Retina (tissue), 1 donor: Measurements from ENCODE around the gene VEGFC.

ENCODE experiments used
- DNase-seq: peaks from one replicate; pipeline ENCODE4 v3.0.0-alpha.2; 2016

The VEGFC gene

GRCh38 chr4:176671532-176671931 is 121.2 kb downstream of the VEGFC start:
- DNase-seq, result no peak

GRCh38 chr4:176668324-176668723 is 124.4 kb downstream of the VEGFC start:
- no peak for DNase-seq

DNA sequence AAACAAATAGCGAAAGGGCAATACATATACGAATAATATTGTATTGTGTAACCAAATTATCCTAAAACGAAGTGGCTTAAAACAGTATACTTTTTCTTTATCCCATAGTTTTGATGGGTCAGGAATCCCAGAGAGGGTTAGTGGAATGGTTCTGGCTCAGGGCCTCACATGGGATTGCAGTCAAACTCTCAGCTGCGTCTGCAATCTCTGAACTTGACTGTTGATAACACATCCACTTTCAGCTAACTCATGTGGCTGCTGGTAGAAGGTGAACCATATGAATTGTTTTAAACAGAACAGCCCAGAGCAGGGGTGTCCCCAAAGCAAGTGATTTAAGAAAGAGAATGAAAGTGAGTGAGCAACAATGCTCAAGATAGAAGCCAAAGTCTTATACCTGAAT is 127.8 kb downstream of the VEGFC start:
- no peak for DNase-seq

GRCh38 chr4:176660561-176660960 is 132.2 kb downstream of the VEGFC start:
- DNase-seq, result no peak

DNA sequence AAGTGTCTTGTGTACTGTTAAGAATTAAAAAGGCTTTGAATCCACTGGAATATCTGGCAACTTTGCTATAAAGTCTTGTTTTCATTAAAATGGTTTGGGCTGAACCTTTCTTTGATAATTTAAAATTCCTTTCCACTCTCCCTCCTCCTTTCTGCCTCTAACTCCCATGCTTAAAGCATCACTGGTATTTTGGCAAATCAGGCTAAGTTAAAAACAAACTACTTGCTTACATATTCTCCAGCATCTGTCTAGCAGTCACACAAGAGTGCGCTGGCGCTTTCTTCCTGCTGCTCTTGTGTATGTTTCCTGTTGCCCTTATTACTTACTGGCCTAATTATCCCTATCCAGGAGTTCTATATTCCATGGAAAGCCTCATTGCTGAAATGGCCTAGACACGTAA is 136.6 kb downstream of the VEGFC start:
- DNase-seq, result no peak

GRCh38 chr4:176654565-176655216 is 138.0 kb downstream of the VEGFC start:
- DNase-seq, result no peak

DNA sequence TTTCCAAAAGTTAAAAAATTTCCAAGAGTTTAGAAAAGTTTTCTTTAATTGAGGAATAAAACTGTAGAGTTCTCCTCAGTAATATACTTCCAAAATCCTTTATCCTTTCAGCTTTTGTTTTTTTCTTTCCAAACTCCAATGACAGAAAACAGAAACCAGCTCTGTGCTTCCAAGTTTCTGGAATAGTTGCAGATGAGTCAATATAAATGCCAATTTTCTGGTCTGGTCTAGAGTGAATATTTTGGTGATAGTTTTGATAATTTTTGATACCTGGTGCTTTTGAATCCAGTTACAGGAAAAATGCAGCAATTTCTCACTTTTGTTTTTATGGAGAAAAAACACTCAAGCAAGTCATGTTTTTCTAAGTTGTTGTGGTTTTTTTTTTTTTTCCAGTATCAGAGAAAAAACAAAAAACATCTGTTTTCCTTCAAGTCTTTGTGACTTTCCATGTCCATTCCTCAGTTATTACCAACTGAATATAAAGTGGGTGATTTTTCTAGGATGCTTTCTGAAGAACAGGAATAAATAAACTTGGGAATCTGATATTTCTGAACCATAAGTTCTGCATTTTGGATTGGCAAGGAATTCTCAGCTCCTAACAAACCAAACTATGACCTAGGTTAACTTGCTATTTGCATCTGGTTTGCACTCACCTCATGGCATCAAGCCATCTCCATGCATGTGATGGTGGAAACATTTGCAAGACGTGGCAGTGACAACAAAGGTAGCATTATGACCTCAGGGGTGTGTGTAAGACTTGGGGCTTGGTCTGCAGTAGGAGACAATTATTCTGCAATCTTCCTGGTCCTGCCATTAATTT is 139.1 kb downstream of the VEGFC start:
- DNase-seq, result no peak

DNA sequence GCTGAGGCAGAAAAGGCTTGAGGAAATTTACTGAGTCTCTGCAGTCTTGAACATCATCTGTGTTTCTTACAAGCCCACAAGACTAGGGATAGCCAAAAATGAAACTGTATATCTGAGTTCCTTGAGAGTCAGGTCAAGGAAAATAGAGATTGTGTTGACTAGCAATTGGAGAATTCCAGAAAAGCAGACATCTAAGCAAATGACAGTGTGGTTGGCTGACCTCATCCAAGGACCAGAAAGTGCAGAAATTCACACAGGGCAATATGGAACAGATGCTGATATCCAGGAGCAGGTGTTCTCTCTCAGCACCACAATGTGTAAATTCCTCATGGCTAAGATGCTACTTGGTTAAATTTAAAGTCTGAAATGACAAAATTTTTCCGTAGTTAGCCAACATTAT is 146.4 kb downstream of the VEGFC start:
- DNase-seq, result no peak

- DNase-seq, result no peak
Measured at GRCh38 chr4:176645246-176645960, 147.3 kb downstream of the VEGFC start.

- DNase-seq, result no peak
Measured at GRCh38 chr4:176642472-176642871, 150.2 kb downstream of the VEGFC start.

GRCh38 chr4:176641237-176641636 is 151.5 kb downstream of the VEGFC start:
- DNase-seq, result no peak

GRCh38 chr4:176638992-176639391 is 153.7 kb downstream of the VEGFC start:
- no peak for DNase-seq

DNA sequence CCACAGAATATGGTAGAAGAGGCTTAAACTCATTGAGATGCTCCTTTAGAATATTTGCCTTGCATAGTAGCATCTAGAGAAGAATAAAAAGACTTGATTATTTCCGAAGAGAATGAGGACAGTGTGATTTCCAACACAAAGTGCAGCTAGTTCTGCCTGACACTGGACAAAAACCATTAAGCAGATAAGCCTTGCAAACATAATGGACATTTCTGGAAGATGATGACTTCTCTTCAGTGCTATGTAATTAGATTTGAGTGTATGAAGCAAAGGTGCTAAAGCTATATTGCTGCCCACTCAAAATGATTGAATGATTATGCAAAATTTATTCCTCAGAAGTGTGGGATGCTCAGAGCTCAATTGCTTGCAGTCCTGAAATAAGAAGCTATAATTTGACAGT is 156.4 kb downstream of the VEGFC start:
- no peak for DNase-seq

GRCh38 chr4:176635372-176636261 is 157.1 kb downstream of the VEGFC start:
- peak; percentile 20 for DNase-seq
